A549 (cell line): ENCODE data around the gene AFF3. TPM values are rescaled to one million over a fixed set of nuclear protein-coding genes. Genes with fewer than 3 reads are reported as not detected.

Source experiments
- ATAC-seq, 2 experiments: fragments of 200-7000 bp in 1 of 2; fragments of >200 bp in 1 of 2; cut with Nextera tagmentation in 1 of 2; cut with Tn5 transposase in 1 of 2; 3 replicates each; pipeline versions ENCODE4 v1.8.0 to v1.9.1; 2018 to 2020; ENCODE audit warnings: mild to moderate bottlenecking in 1 of 2, moderate library complexity in 1 of 2
- CTCF ChIA-PET: fragments of 300-600 bp; sonication (Branson Sonifier 250); formaldehyde crosslinking; extraction: SDS; loops from one replicate; lab custom pipeline; 2021; ENCODE audit warnings: antibody characterized with exemption, inconsistent platforms; lab: Yijun Ruan, JAX
- POLR2A ChIA-PET: fragments of 350-600 bp; formaldehyde crosslinking; extraction: SDS; loops from one replicate; lab custom pipeline; 2021; ENCODE audit warnings: antibody characterized with exemption, inconsistent platforms; lab: Yijun Ruan, JAX
- DNase-seq, 2 experiments: peaks; one replicate each; pipeline versions ENCODE4 v3.0.0 to v3.0.0-alpha.2; 2011 to 2016; ENCODE audit warnings: low read depth in 1 of 2, low spot score in 1 of 2
- FAIRE-seq: peaks from 2 replicates; lab custom pipeline; 2011; peaks lifted over from hg19 to GRCh38; lab: Jason Lieb, UNC
- H3K27ac ChIP-seq, 2 experiments: fragments of >200 bp; sonication (Bioruptor Twin); formaldehyde crosslinking; 3 replicates each; pipeline ENCODE4 v1.5.1; 2016 to 2017
- H3K4me1 ChIP-seq: fragments of >200 bp; sonication (Bioruptor Twin); formaldehyde crosslinking; 3 replicates; pipeline ENCODE4 v1.6.1; 2016
- H3K4me2 ChIP-seq: fragments of >200 bp; sonication (Bioruptor Twin); formaldehyde crosslinking; 3 replicates; pipeline ENCODE4 v1.6.1; 2016
- H3K4me3 ChIP-seq: fragments of >200 bp; sonication (Bioruptor Twin); formaldehyde crosslinking; 3 replicates; pipeline ENCODE4 v1.5.1; 2016
- H3K9me3 ChIP-seq: fragments of >200 bp; sonication (Bioruptor Twin); formaldehyde crosslinking; 3 replicates; pipeline ENCODE4 v1.6.1; 2016
- CEBPB ChIP-seq, 2 experiments: fragments of >200 bp in 1 of 2; sonication (Bioruptor Twin) in 1 of 2; formaldehyde crosslinking in 1 of 2; IDR thresholded peaks; 2 replicates each; pipeline ENCODE4 v1.6.1; 2012 to 2016
- CHD4 ChIP-seq: fragments of 200-600 bp; sonication (generic); IDR thresholded peaks from 2 replicates; pipeline ENCODE4 v1.6.1; 2016; ENCODE audit warnings: antibody characterized with exemption, mild to moderate bottlenecking, borderline replicate concordance
- ELK1 ChIP-seq: fragments of 150-350 bp; IDR thresholded peaks from 2 replicates; pipeline ENCODE4 v1.6.1; 2014; ENCODE audit warnings: low read depth, mild to moderate bottlenecking, low read length
- ESRRA ChIP-seq: fragments of 150-350 bp; IDR thresholded peaks from 2 replicates; pipeline ENCODE4 v1.6.1; 2014; ENCODE audit warnings: mild to moderate bottlenecking, low read length, borderline replicate concordance
- HES2 ChIP-seq: fragments of >200 bp; sonication (Bioruptor Twin); formaldehyde crosslinking; IDR thresholded peaks from 2 replicates; pipeline ENCODE4 v1.6.1; 2016
- HOXB13 ChIP-seq: fragments of 250-450 bp; sonication (Bioruptor Pico); IDR thresholded peaks from 2 replicates; pipeline ENCODE4 v1.5.0; 2020; ENCODE audit warnings: low read depth, mild to moderate bottlenecking, moderate library complexity
- KDM1A ChIP-seq: fragments of 200-600 bp; sonication (generic); IDR thresholded peaks from 2 replicates; pipeline ENCODE4 v1.6.1; 2016; ENCODE audit warnings: low read depth, mild to moderate bottlenecking
- MYC ChIP-seq: IDR thresholded peaks from 2 replicates; pipeline ENCODE4 v1.6.1; 2012; ENCODE audit warnings: mild to moderate bottlenecking, inconsistent platforms, low read length, improper control_type of control experiment, borderline replicate concordance
- NPAS2 ChIP-seq: fragments of 250-450 bp; sonication (Bioruptor Pico); IDR thresholded peaks from 2 replicates; pipeline ENCODE4 v1.8.0; 2022; ENCODE audit warnings: mild to moderate bottlenecking, moderate library complexity, borderline replicate concordance
- NR3C1 ChIP-seq: fragments of >200 bp; sonication (Bioruptor Twin); formaldehyde crosslinking; IDR thresholded peaks from 3 replicates; pipeline ENCODE4 v1.6.1; 2017
- RCOR1 ChIP-seq: fragments of 150-350 bp; IDR thresholded peaks from 2 replicates; pipeline ENCODE4 v1.6.1; 2014; ENCODE audit warnings: antibody characterized with exemption, low read length, low read depth
- SMC3 ChIP-seq: fragments of >200 bp; sonication (Bioruptor Twin); formaldehyde crosslinking; IDR thresholded peaks from 3 replicates; pipeline ENCODE4 v1.6.1; 2018; ENCODE audit warnings: inconsistent platforms
- SREBF2 ChIP-seq: fragments of 450-650 bp; IDR thresholded peaks from 2 replicates; pipeline ENCODE4 v1.6.1; 2014; ENCODE audit warnings: mild to moderate bottlenecking, moderate library complexity
- ZSCAN20 ChIP-seq: fragments of 250-450 bp; sonication (Bioruptor Pico); IDR thresholded peaks from 2 replicates; pipeline ENCODE4 v1.8.0; 2022; ENCODE audit warnings: mild to moderate bottlenecking, moderate library complexity
- WGBS: methylation state at CpG from one replicate; pipeline ENCODE4 v1.1.6; 2017; ENCODE audit errors: missing lambda C conversion rate; 5-methylcytosine and 5-hydroxymethylcytosine counted together
- polyA plus RNA-seq, 4 experiments: library from polyadenylated mRNA; depleted of rRNA in 3 of 4; stranded (reverse); fragments of >200 nt; fragmentation: RNase III in 1 of 4; extraction: RNeasy Plus Mini Kit Qiagen cat#74134 plus additional on column Dnase treatment in 1 of 4; gene quantifications; 2 replicates in 3 of 4; 3 replicates in 1 of 4; pipeline ENCODE4 v1.2.3, GENCODE V29; 2011 to 2017
- TF ChIP-seq, protein P1 (sequence below): fragments of 450-650 bp; IDR thresholded peaks from 2 replicates; pipeline ENCODE4 v1.6.1; 2014; ENCODE audit warnings: antibody characterized with exemption
- TF ChIP-seq, protein P2 (sequence below): fragments of 200-600 bp; sonication (generic); IDR thresholded peaks from 2 replicates; pipeline ENCODE4 v1.6.1; 2016; ENCODE audit warnings: antibody characterized with exemption, mild to moderate bottlenecking, moderate library complexity
- TF ChIP-seq, protein P3 (sequence below): fragments of >200 bp; sonication (Bioruptor Twin); formaldehyde crosslinking; IDR thresholded peaks from 3 replicates; pipeline ENCODE4 v1.6.1; 2016
- TF ChIP-seq, protein P4 (sequence below): IDR thresholded peaks from 2 replicates; pipeline ENCODE4 v1.6.1; 2012

Gene AFF3
- polyA plus RNA-seq, 2 of the 4 experiments (the other 2 are of a cell fraction) = not detected

- no peak for DNase-seq
- no peak for TF ChIP-seq HOXB13 (CRISPR knock-in tag)
- TF ChIP-seq ELK1 = no peak
- TF ChIP-seq NPAS2 = no peak
- no peak for TF ChIP-seq CEBPB (IDR thresholded peaks at IDR 0.05)
- TF ChIP-seq, protein P1, sequence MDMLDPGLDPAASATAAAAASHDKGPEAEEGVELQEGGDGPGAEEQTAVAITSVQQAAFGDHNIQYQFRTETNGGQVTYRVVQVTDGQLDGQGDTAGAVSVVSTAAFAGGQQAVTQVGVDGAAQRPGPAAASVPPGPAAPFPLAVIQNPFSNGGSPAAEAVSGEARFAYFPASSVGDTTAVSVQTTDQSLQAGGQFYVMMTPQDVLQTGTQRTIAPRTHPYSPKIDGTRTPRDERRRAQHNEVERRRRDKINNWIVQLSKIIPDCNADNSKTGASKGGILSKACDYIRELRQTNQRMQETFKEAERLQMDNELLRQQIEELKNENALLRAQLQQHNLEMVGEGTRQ = no peak
- H3K4me2 ChIP-seq = no peak overlapping the region
- no peak for ATAC-seq
- FAIRE-seq = no peak
- 6% methylated on average over 6 of the region's 6 CpGs for WGBS
- ChIA-PET POLR2A (no interaction called here), CTCF (interaction anchor here (1.0 kb wide), 1 partner anchor 129 kb away, joined by 3 read pairs; no protein-coding TSS in a partner anchor)
- no peaks in the 10 kb centered on the region for H3K4me1 ChIP-seq
- no peak overlapping the region for H3K27ac ChIP-seq
- H3K9me3 ChIP-seq = no peaks in the 10 kb centered on the region
- H3K4me3 ChIP-seq = no peak overlapping the region
Observed at GRCh38 chr2:99688699-99689098, 453.7 kb downstream of the AFF3 start.

DNA sequence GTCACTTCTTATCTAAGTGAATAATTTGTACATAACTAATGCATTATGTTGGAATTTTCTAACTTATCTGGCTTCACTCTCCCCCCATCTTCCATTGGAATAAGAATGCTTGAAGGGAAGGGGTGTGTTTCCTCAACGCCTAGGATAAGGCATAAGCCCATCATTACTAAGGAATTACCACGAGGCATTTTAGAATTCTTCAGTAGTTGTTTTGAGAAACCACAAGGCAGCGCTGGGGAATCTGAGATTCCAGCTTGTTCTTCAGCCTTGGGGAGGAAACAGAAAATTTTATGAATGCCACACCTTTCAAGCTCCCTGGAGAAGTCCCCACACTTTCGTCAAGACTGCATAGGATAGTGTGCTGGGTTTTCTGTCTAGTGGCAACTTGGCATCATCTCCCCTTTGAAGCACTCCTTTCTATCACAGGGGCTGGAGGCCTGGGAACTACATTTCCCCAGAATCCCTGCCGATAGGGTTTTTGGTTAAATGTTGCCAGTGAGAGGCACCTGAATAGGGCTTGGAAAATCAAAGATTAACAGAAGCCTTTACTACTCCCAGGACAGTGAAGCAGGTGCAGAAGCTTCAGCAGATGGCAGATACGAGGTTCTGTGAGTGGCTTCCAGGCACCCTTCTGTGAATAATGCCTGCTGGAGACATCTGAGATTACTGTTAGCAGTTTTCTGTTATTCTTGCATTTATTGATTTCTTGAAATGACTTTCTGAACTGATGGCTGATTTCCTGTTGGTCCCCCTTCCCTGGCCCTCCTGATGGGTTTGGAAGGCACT, 459.9 kb downstream of the AFF3 start:
- Histone ChIP-seq H3K4me1 (no peaks in the 10 kb centered on the region), H3K9me3 (no peaks in the 10 kb centered on the region), H3K4me3 (no peak overlapping the region), H3K27ac (no peak overlapping the region), H3K4me2 (no peak overlapping the region)
- POLR2A ChIA-PET = no interaction called here
- CTCF ChIA-PET = no interaction called here
- 10% methylated on average over 6 of the region's 6 CpGs for WGBS
- FAIRE-seq (no peak), ATAC-seq (no peak), DNase-seq (no peak)
- no peak for TF ChIP-seq ESRRA
- TF ChIP-seq SMC3 = no peak
- no peak for TF ChIP-seq NR3C1
- TF ChIP-seq, protein P2, sequence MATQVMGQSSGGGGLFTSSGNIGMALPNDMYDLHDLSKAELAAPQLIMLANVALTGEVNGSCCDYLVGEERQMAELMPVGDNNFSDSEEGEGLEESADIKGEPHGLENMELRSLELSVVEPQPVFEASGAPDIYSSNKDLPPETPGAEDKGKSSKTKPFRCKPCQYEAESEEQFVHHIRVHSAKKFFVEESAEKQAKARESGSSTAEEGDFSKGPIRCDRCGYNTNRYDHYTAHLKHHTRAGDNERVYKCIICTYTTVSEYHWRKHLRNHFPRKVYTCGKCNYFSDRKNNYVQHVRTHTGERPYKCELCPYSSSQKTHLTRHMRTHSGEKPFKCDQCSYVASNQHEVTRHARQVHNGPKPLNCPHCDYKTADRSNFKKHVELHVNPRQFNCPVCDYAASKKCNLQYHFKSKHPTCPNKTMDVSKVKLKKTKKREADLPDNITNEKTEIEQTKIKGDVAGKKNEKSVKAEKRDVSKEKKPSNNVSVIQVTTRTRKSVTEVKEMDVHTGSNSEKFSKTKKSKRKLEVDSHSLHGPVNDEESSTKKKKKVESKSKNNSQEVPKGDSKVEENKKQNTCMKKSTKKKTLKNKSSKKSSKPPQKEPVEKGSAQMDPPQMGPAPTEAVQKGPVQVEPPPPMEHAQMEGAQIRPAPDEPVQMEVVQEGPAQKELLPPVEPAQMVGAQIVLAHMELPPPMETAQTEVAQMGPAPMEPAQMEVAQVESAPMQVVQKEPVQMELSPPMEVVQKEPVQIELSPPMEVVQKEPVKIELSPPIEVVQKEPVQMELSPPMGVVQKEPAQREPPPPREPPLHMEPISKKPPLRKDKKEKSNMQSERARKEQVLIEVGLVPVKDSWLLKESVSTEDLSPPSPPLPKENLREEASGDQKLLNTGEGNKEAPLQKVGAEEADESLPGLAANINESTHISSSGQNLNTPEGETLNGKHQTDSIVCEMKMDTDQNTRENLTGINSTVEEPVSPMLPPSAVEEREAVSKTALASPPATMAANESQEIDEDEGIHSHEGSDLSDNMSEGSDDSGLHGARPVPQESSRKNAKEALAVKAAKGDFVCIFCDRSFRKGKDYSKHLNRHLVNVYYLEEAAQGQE = no peak
- no peak for TF ChIP-seq MYC
- TF ChIP-seq, protein P3, sequence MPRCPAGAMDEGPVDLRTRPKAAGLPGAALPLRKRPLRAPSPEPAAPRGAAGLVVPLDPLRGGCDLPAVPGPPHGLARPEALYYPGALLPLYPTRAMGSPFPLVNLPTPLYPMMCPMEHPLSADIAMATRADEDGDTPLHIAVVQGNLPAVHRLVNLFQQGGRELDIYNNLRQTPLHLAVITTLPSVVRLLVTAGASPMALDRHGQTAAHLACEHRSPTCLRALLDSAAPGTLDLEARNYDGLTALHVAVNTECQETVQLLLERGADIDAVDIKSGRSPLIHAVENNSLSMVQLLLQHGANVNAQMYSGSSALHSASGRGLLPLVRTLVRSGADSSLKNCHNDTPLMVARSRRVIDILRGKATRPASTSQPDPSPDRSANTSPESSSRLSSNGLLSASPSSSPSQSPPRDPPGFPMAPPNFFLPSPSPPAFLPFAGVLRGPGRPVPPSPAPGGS = no peak
- TF ChIP-seq RCOR1 = no peak
- TF ChIP-seq ELK1 = no peak
- TF ChIP-seq, protein P4, sequence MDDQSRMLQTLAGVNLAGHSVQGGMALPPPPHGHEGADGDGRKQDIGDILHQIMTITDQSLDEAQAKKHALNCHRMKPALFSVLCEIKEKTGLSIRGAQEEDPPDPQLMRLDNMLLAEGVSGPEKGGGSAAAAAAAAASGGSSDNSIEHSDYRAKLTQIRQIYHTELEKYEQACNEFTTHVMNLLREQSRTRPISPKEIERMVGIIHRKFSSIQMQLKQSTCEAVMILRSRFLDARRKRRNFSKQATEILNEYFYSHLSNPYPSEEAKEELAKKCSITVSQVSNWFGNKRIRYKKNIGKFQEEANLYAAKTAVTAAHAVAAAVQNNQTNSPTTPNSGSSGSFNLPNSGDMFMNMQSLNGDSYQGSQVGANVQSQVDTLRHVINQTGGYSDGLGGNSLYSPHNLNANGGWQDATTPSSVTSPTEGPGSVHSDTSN = no peak
- no peak for TF ChIP-seq ZSCAN20 (CRISPR knock-in tag)
- TF ChIP-seq CHD4 = no peak
- no peak for TF ChIP-seq SREBF2
- TF ChIP-seq HES2 = no peak
- no peak for TF ChIP-seq KDM1A
